ENCODE measurements around the gene ANKRD13C. TPM values are rescaled to one million over a fixed set of nuclear protein-coding genes. Genes with fewer than 3 reads are reported as not detected.

The ANKRD13C gene
- total RNA-seq, 1 experiment from 2014 or later, result 14.4 TPM

- BruUV-seq (replicated peaks), result no TSS peak
- H3K4me3 Mint-ChIP-seq (ENCODE audit: unreplicated experiment), result no peak overlapping the region
- H3K27me3 Mint-ChIP-seq (ENCODE audit: insufficient read depth, unreplicated experiment), result no peaks in the 10 kb centered on the region
- TF ChIP-seq CTCF (IDR thresholded peaks at IDR 0.05; ENCODE audit: insufficient read depth in 1 of 2, low read depth in 1 of 2, low read length in 1 of 2, severe bottlenecking in 1 of 2, unreplicated experiment in 1 of 2), result no peak
- no peaks in the 10 kb centered on the region for H3K9me3 Mint-ChIP-seq (ENCODE audit: unreplicated experiment)
- H3K36me3 Mint-ChIP-seq (ENCODE audit: insufficient read depth, unreplicated experiment), result peaks cover 79% of the 10 kb centered on the region
- intact Hi-C loops (cut with micrococcal nuclease; ENCODE audit: unreplicated experiment), result no loop called here
- no peaks in the 10 kb centered on the region for H3K4me1 ChIP-seq
- no peaks in the 10 kb centered on the region for H3K4me1 Mint-ChIP-seq (ENCODE audit: low read depth, unreplicated experiment)
- POLR2A ChIA-PET, result no interaction called here
- no peak overlapping the region for H3K27ac Mint-ChIP-seq (ENCODE audit: unreplicated experiment)
- CTCF ChIA-PET, result no interaction called here
- DNase-seq, result no peak
- H3K9me3 ChIP-seq, result no peaks in the 10 kb centered on the region
- no peaks in the 10 kb centered on the region for H3K27me3 ChIP-seq (replicated peaks; ENCODE audit: control insufficient read depth, insufficient read depth, low read length)
- H3K4me3 ChIP-seq (ENCODE audit: low read depth, low read length), result no peak overlapping the region
- no peaks in the 10 kb centered on the region for H3K36me3 ChIP-seq (ENCODE audit: control insufficient read depth, insufficient read depth, low read length)
Measured at GRCh38 chr1:70239940-70240339, 114.6 kb downstream of the ANKRD13C start.

GRCh38 chr1:70234733-70235132 lies 119.8 kb downstream of the ANKRD13C start:
- no peak for TF ChIP-seq CTCF (IDR thresholded peaks at IDR 0.05; ENCODE audit: insufficient read depth in 1 of 2, low read depth in 1 of 2, low read length in 1 of 2, severe bottlenecking in 1 of 2, unreplicated experiment in 1 of 2)
- BruUV-seq (replicated peaks), result no TSS peak
- no peak for DNase-seq
- no peaks in the 10 kb centered on the region for H3K27me3 ChIP-seq (replicated peaks; ENCODE audit: control insufficient read depth, insufficient read depth, low read length)
- H3K36me3 Mint-ChIP-seq (ENCODE audit: insufficient read depth, unreplicated experiment), result peaks cover 79% of the 10 kb centered on the region
- no peaks in the 10 kb centered on the region for H3K9me3 Mint-ChIP-seq (ENCODE audit: unreplicated experiment)
- H3K27me3 Mint-ChIP-seq (ENCODE audit: insufficient read depth, unreplicated experiment), result no peaks in the 10 kb centered on the region
- POLR2A ChIA-PET, result no interaction called here
- intact Hi-C loops (cut with micrococcal nuclease; ENCODE audit: unreplicated experiment), result no loop called here
- H3K9me3 ChIP-seq, result no peaks in the 10 kb centered on the region
- H3K36me3 ChIP-seq (ENCODE audit: control insufficient read depth, insufficient read depth, low read length), result no peaks in the 10 kb centered on the region
- CTCF ChIA-PET, result no interaction called here
- H3K4me1 Mint-ChIP-seq (ENCODE audit: low read depth, unreplicated experiment), result no peaks in the 10 kb centered on the region
- no peaks in the 10 kb centered on the region for H3K4me1 ChIP-seq
- H3K27ac Mint-ChIP-seq (ENCODE audit: unreplicated experiment), result no peak overlapping the region
- H3K4me3 Mint-ChIP-seq (ENCODE audit: unreplicated experiment), result no peak overlapping the region
- H3K4me3 ChIP-seq (ENCODE audit: low read depth, low read length), result no peak overlapping the region

GRCh38 chr1:70231475-70231874 lies 123.0 kb downstream of the ANKRD13C start:
- Mint-ChIP-seq H3K4me1 (ENCODE audit: low read depth, unreplicated experiment) (no peaks in the 10 kb centered on the region), H3K4me3 (ENCODE audit: unreplicated experiment) (no peak overlapping the region), H3K9me3 (ENCODE audit: unreplicated experiment) (no peaks in the 10 kb centered on the region), H3K36me3 (ENCODE audit: insufficient read depth, unreplicated experiment) (peaks cover 66% of the 10 kb centered on the region), H3K27me3 (ENCODE audit: insufficient read depth, unreplicated experiment) (no peaks in the 10 kb centered on the region), H3K27ac (ENCODE audit: unreplicated experiment) (no peak overlapping the region)
- ChIA-PET CTCF (interaction anchor here (0.6 kb wide), 1 partner anchor 189 kb away, joined by 3 read pairs; no protein-coding TSS in a partner anchor), POLR2A (no interaction called here)
- Histone ChIP-seq H3K36me3 (ENCODE audit: control insufficient read depth, insufficient read depth, low read length) (no peaks in the 10 kb centered on the region), H3K4me3 (ENCODE audit: low read depth, low read length) (no peak overlapping the region), H3K4me1 (no peaks in the 10 kb centered on the region), H3K27me3 (replicated peaks; ENCODE audit: control insufficient read depth, insufficient read depth, low read length) (no peaks in the 10 kb centered on the region), H3K9me3 (no peaks in the 10 kb centered on the region)
- intact Hi-C loops (cut with micrococcal nuclease; ENCODE audit: unreplicated experiment), result no loop called here
- TF ChIP-seq CTCF (IDR thresholded peaks at IDR 0.05; ENCODE audit: insufficient read depth in 1 of 2, low read depth in 1 of 2, low read length in 1 of 2, severe bottlenecking in 1 of 2, unreplicated experiment in 1 of 2), result no peak
- DNase-seq, result no peak
- BruUV-seq (replicated peaks), result no TSS peak

All from Caco-2 (cell line).